Endothelial cell of umbilical vein (primary cell): ENCODE measurements around the gene GHRH. TPM values are rescaled to one million over a fixed set of nuclear protein-coding genes. Genes with fewer than 3 reads are reported as not detected.

Experiments used
- BruUV-seq: library from RNA; stranded (reverse); fragments of 400-500 nt; replicated peaks from 2 replicates; lab custom pipeline; 2021; lab: Mats Ljungman, UMichigan
- CTCF ChIA-PET: fragments of 300-600, 350-600 bp; sonication (Branson Sonifier 250); formaldehyde crosslinking; loops from one replicate; lab custom pipeline; 2021; ENCODE audit warnings: antibody characterized with exemption, inconsistent platforms; lab: Charles Lee
- POLR2A ChIA-PET: fragments of 300-600, 350-600 bp; sonication (Branson Sonifier 250); formaldehyde crosslinking; loops from one replicate; lab custom pipeline; 2021; ENCODE audit warnings: antibody characterized with exemption, inconsistent platforms; lab: Charles Lee
- DNase-seq: peaks from one replicate; pipeline ENCODE4 v3.0.0-alpha.2; 2011; ENCODE audit warnings: low read depth, low spot score
- FAIRE-seq: peaks from 2 replicates; lab custom pipeline; 2011; peaks lifted over from hg19 to GRCh38; lab: Jason Lieb, UNC
- H2AFZ ChIP-seq: 2 replicates; pipeline ENCODE4 v1.6.0; 2012; ENCODE audit warnings: low read depth, low read length, control low read depth, inconsistent platforms
- H3K27ac ChIP-seq: 2 replicates; pipeline ENCODE4 v1.5.1; 2011; ENCODE audit warnings: low read depth, mild to moderate bottlenecking, control low read depth, low read length, moderate library complexity; ENCODE audit not compliant: insufficient read depth
- H3K27me3 ChIP-seq, 2 experiments: 2 replicates each; pipeline versions ENCODE4 v1.6.0 to v1.6.1; 2011; ENCODE audit warnings: low read length in 2 of 2, mixed read lengths in 1 of 2; ENCODE audit not compliant: control insufficient read depth in 2 of 2, insufficient read depth in 2 of 2
- H3K36me3 ChIP-seq, 2 experiments: 2 replicates in 1 of 2; 3 replicates in 1 of 2; pipeline ENCODE4 v1.5.1; 2011; ENCODE audit warnings: low read length in 2 of 2, mild to moderate bottlenecking in 1 of 2, moderate library complexity in 1 of 2; ENCODE audit not compliant: control insufficient read depth in 2 of 2, insufficient read depth in 2 of 2; ENCODE audit errors: extremely low read depth in 1 of 2
- H3K4me1 ChIP-seq: 3 replicates; pipeline ENCODE4 v1.5.1; 2011; ENCODE audit warnings: mild to moderate bottlenecking, low read length; ENCODE audit not compliant: control insufficient read depth, insufficient read depth; ENCODE audit errors: extremely low read depth
- H3K4me2 ChIP-seq: 2 replicates; pipeline ENCODE4 v1.6.1; 2011; ENCODE audit warnings: low read length, control low read depth, mixed read lengths; ENCODE audit not compliant: insufficient read depth
- H3K4me3 ChIP-seq, 3 experiments: fragments of 200-600 bp in 1 of 3; sonication (generic), shearing (Covaris generic) in 1 of 3; replicated peaks in 1 of 3; 2 replicates each; pipeline ENCODE4 v1.5.1; 2011 to 2016; ENCODE audit warnings: control low read depth in 3 of 3, low read length in 3 of 3, mild to moderate bottlenecking in 2 of 3, inconsistent platforms in 1 of 3, low read depth in 1 of 3, moderate library complexity in 1 of 3; ENCODE audit not compliant: insufficient read depth in 1 of 3
- H3K79me2 ChIP-seq: 2 replicates; pipeline ENCODE4 v1.6.0; 2012; ENCODE audit warnings: low read length, inconsistent platforms; ENCODE audit not compliant: control insufficient read depth, insufficient read depth
- H3K9ac ChIP-seq: replicated peaks from 2 replicates; pipeline ENCODE3; 2011; ENCODE audit warnings: low read length, control low read depth; ENCODE audit not compliant: insufficient read depth; ENCODE audit errors: extremely low read depth
- H3K9me1 ChIP-seq: replicated peaks from 3 replicates; pipeline ENCODE4 v1.6.0; 2011; ENCODE audit warnings: mild to moderate bottlenecking, low read length; ENCODE audit not compliant: control insufficient read depth, insufficient read depth; ENCODE audit errors: extremely low read depth
- H3K9me3 ChIP-seq: replicated peaks from 2 replicates; pipeline ENCODE4 v1.5.1; 2012; ENCODE audit warnings: low read length, inconsistent platforms; ENCODE audit not compliant: control insufficient read depth, insufficient read depth
- H4K20me1 ChIP-seq: replicated peaks from 2 replicates; pipeline ENCODE3; 2011; ENCODE audit warnings: mild to moderate bottlenecking, low read length; ENCODE audit not compliant: control insufficient read depth, insufficient read depth; ENCODE audit errors: extremely low read depth
- EZH2 ChIP-seq: IDR thresholded peaks from 2 replicates; pipeline ENCODE4 v1.6.1; 2012; ENCODE audit warnings: borderline replicate concordance, low read depth, mild to moderate bottlenecking, moderate library complexity, low read length, inconsistent platforms; ENCODE audit not compliant: severe bottlenecking
- FOS ChIP-seq: IDR thresholded peaks from 2 replicates; pipeline ENCODE4 v1.6.1; 2011; ENCODE audit warnings: mild to moderate bottlenecking, low read length, moderate library complexity, borderline replicate concordance; ENCODE audit not compliant: insufficient read depth
- GATA2 ChIP-seq: IDR thresholded peaks from 2 replicates; pipeline ENCODE4 v1.7.0; 2011; ENCODE audit warnings: low read depth, mild to moderate bottlenecking, moderate library complexity, mixed read lengths, low read length; ENCODE audit not compliant: insufficient read length, insufficient read depth
- JUN ChIP-seq: IDR thresholded peaks from 2 replicates; pipeline ENCODE4 v1.6.1; 2011; ENCODE audit warnings: borderline replicate concordance, low read depth; ENCODE audit not compliant: insufficient read length, insufficient read depth
- MYC ChIP-seq: IDR thresholded peaks from one replicate; pipeline ENCODE4 v1.6.1; 2011; ENCODE audit warnings: mild to moderate bottlenecking, low read depth, low read length
- POLR2A ChIP-seq: IDR thresholded peaks from 2 replicates; pipeline ENCODE4 v1.6.1; 2012; ENCODE audit warnings: low read depth, mild to moderate bottlenecking, control low read depth, low read length
- POLR2AphosphoS5 ChIP-seq: IDR thresholded peaks from 2 replicates; pipeline ENCODE4 v1.6.1; 2012; ENCODE audit warnings: low read depth, mild to moderate bottlenecking, control low read depth, low read length, moderate library complexity; ENCODE audit not compliant: insufficient read depth
- dilution Hi-C: fragments of 300-500 bp; cut with MboI; formaldehyde crosslinking; loops from one replicate; pipeline ENCODE4 v1.15.0; 2019; ENCODE audit warnings: low sequenced_read_pairs; ENCODE audit not compliant: extremely low pct_ligation_motif_present
- intact Hi-C: fragments of 100-400 bp; cut with micrococcal nuclease; formaldehyde crosslinking; loops from one replicate; pipeline ENCODE4 v1.10.0; 2022
- polyA plus RNA-seq, 4 experiments: library from polyadenylated mRNA; depleted of rRNA in 3 of 4; stranded (reverse) in 3 of 4; unstranded in 1 of 4; fragments of >200 nt; gene quantifications; 2 replicates each; pipeline versions ENCODE4 v1.2.1 to v1.2.3, GENCODE V29; 2011 to 2012; ENCODE audit warnings: missing spikeins in 1 of 4
- total RNA-seq: library from RNA; stranded (reverse); gene quantifications from 2 replicates; pipeline ENCODE4 v1.2.3, GENCODE V29; 2021
- TF ChIP-seq, protein P1 (sequence below), 2 donors: IDR thresholded peaks; 1 replicate in 1 of 2; 2 replicates in 1 of 2; pipeline ENCODE4 v1.5.1; 2011; ENCODE audit warnings: low read length in 2 of 2, mild to moderate bottlenecking in 2 of 2, moderate library complexity in 2 of 2, control low read depth in 1 of 2, inconsistent platforms in 1 of 2, low read depth in 1 of 2; ENCODE audit not compliant: insufficient read depth in 1 of 2; ENCODE audit errors: extremely low read depth in 1 of 2
- TF ChIP-seq, protein P2 (sequence below): IDR thresholded peaks from 2 replicates; pipeline ENCODE4 v1.6.1; 2011; ENCODE audit not compliant: insufficient read depth, insufficient read length

The GHRH gene
- total and polyA plus RNA-seq, 2 donors (not counting 3 experiments of a cell fraction or from before 2014, with no cell fraction given): not detected

DNA sequence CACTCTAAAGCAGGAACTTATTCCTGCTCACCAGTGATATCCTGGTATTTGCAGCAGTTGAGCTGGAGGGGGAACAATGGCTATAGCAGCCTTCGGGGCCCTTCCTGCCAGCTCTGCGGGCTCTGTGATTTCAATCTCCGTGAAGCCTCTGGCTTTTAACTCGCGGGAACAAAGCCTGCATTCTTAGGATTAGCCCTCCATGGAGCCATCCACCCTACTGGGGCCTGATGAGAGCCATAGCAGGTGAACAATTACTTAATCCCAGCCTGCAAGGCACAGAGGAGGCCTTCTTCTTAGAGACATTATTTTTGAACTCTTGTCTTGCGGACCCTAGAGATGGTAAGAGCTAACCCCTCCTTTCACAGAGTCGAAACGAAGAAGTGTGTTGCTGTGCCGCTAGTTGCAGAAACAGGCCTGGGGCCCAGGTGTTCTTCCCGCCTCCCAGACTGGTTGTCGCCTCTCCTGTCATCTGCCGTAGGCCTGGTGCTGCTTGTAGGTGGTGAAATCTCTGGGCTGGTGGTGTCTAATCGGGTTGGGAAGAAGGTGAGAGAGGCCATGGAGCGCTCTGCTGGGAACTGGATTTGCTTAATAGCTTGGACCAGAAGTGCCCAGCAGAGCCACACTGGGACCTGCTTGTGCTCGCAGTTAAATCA is 9.7 kb downstream of the GHRH start:
- no peak overlapping the region for H3K4me2 ChIP-seq
- no peaks in the 10 kb centered on the region for H4K20me1 ChIP-seq
- H3K79me2 ChIP-seq: no peaks in the 10 kb centered on the region
- no peak overlapping the region for H3K27ac ChIP-seq
- H3K36me3 ChIP-seq: no peaks in the 10 kb centered on the region
- no peak overlapping the region for H3K4me3 ChIP-seq
- POLR2A ChIA-PET: no interaction called here
- peaks cover 0 to 2% of the 10 kb centered on the region in 2 experiments for H3K27me3 ChIP-seq
- FAIRE-seq (no peak), DNase-seq (no peak)
- no peaks in the 10 kb centered on the region for H3K9me3 ChIP-seq
- no peak for TF ChIP-seq MYC
- TF ChIP-seq JUN: no peak
- no peak for TF ChIP-seq FOS
- TF ChIP-seq POLR2AphosphoS5: no peak
- no peak for TF ChIP-seq GATA2
- TF ChIP-seq, protein P1, sequence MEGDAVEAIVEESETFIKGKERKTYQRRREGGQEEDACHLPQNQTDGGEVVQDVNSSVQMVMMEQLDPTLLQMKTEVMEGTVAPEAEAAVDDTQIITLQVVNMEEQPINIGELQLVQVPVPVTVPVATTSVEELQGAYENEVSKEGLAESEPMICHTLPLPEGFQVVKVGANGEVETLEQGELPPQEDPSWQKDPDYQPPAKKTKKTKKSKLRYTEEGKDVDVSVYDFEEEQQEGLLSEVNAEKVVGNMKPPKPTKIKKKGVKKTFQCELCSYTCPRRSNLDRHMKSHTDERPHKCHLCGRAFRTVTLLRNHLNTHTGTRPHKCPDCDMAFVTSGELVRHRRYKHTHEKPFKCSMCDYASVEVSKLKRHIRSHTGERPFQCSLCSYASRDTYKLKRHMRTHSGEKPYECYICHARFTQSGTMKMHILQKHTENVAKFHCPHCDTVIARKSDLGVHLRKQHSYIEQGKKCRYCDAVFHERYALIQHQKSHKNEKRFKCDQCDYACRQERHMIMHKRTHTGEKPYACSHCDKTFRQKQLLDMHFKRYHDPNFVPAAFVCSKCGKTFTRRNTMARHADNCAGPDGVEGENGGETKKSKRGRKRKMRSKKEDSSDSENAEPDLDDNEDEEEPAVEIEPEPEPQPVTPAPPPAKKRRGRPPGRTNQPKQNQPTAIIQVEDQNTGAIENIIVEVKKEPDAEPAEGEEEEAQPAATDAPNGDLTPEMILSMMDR (IDR thresholded peaks at IDR 0.05; ENCODE audit: extremely low read depth in 1 of 2, insufficient read depth in 1 of 2, low read depth in 1 of 2, low read length in 2 of 2): no peak
- TF ChIP-seq EZH2: no peak
- TF ChIP-seq, protein P2, sequence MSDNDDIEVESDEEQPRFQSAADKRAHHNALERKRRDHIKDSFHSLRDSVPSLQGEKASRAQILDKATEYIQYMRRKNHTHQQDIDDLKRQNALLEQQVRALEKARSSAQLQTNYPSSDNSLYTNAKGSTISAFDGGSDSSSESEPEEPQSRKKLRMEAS: no peak
- TF ChIP-seq POLR2A: no peak
- no peak overlapping the region for H3K9ac ChIP-seq
- no peaks in the 10 kb centered on the region for H3K4me1 ChIP-seq
- no peak overlapping the region for H2AFZ ChIP-seq
- H3K9me1 ChIP-seq: no peaks in the 10 kb centered on the region
- CTCF ChIA-PET: interaction anchor here (1.1 kb wide), 1 partner anchor 56 kb away, joined by 3 read pairs; no protein-coding TSS in a partner anchor
- no TSS peak for BruUV-seq
- intact Hi-C loops (no loop called here), dilution Hi-C loops (loop anchor here (25.0 kb wide), 1 partner anchor 260 kb away; the partner anchor contains the start of gene NNAT)
